Kidney epithelial cell (primary cell): Measurements from ENCODE around the gene PATJ. TPM values are rescaled to one million over a fixed set of nuclear protein-coding genes. Genes with fewer than 3 reads are reported as not detected.
"Not testable (repeated sequence)": the region's sequence is repeated elsewhere in the genome, so short reads cannot be mapped to it uniquely, and the experiment has no call there.

Experiments
- DNase-seq: peaks from one replicate; pipeline ENCODE4 v3.0.0-alpha.2; 2010; ENCODE audit warnings: low read depth
- H3K27me3 ChIP-seq: 2 replicates; pipeline ENCODE4 v1.6.0; 2011; ENCODE audit warnings: low read length; ENCODE audit not compliant: control insufficient read depth, insufficient read depth
- H3K36me3 ChIP-seq: 2 replicates; pipeline ENCODE4 v1.5.1; 2011; ENCODE audit warnings: low read length; ENCODE audit not compliant: control insufficient read depth, insufficient read depth
- H3K4me3 ChIP-seq: 2 replicates; pipeline ENCODE4 v1.5.1; 2011; ENCODE audit warnings: low read depth, mild to moderate bottlenecking, control low read depth, low read length
- total RNA-seq: library from RNA; depleted of rRNA; stranded (reverse); fragments of >200 nt; gene quantifications from 2 replicates; pipeline ENCODE4 v1.2.3, GENCODE V29; 2015
- TF ChIP-seq, protein P1 (sequence below): IDR thresholded peaks from 2 replicates; pipeline ENCODE4 v1.5.1; 2011; ENCODE audit warnings: mild to moderate bottlenecking, moderate library complexity, low read length, control low read depth, inconsistent platforms; ENCODE audit not compliant: insufficient read depth, poor library complexity, severe bottlenecking

PATJ gene
- total RNA-seq, 1 donor from 2014 or later = 27.1 TPM

DNA sequence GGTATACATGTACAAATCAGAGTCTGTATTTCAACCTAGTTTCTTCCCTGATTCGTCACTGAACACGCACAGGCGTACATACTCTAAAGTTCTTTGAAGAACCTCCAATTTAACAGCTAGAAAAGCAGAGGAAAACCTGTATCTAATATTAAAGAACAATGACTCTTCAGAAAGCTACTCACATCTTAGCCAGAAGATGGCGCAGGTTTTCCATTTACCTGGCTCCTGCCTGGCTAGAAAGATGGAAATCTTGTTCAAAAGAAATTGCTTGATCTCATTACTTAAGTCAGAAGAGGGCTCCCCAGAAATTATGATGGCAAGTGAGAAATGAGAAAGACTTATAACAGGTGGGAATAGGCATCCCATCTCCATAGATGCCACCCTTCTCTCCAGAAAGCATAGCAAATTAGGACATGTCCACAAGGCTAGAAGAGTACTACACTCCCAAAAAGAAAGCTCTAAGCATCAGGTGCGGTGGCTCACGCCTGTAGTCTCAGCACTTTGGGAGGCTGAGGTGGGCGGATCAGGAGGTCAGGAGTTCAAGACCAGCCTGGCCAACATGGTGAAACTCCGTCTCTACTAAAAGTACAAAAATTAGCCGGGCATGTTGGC, 433.4 kb downstream of the PATJ start:
- H3K4me3 ChIP-seq = no peak overlapping the region
- DNase-seq = no peak
- H3K36me3 ChIP-seq = no peaks in the 10 kb centered on the region
- no peaks in the 10 kb centered on the region for H3K27me3 ChIP-seq
- TF ChIP-seq, protein P1, sequence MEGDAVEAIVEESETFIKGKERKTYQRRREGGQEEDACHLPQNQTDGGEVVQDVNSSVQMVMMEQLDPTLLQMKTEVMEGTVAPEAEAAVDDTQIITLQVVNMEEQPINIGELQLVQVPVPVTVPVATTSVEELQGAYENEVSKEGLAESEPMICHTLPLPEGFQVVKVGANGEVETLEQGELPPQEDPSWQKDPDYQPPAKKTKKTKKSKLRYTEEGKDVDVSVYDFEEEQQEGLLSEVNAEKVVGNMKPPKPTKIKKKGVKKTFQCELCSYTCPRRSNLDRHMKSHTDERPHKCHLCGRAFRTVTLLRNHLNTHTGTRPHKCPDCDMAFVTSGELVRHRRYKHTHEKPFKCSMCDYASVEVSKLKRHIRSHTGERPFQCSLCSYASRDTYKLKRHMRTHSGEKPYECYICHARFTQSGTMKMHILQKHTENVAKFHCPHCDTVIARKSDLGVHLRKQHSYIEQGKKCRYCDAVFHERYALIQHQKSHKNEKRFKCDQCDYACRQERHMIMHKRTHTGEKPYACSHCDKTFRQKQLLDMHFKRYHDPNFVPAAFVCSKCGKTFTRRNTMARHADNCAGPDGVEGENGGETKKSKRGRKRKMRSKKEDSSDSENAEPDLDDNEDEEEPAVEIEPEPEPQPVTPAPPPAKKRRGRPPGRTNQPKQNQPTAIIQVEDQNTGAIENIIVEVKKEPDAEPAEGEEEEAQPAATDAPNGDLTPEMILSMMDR = peak; percentile 74

DNA sequence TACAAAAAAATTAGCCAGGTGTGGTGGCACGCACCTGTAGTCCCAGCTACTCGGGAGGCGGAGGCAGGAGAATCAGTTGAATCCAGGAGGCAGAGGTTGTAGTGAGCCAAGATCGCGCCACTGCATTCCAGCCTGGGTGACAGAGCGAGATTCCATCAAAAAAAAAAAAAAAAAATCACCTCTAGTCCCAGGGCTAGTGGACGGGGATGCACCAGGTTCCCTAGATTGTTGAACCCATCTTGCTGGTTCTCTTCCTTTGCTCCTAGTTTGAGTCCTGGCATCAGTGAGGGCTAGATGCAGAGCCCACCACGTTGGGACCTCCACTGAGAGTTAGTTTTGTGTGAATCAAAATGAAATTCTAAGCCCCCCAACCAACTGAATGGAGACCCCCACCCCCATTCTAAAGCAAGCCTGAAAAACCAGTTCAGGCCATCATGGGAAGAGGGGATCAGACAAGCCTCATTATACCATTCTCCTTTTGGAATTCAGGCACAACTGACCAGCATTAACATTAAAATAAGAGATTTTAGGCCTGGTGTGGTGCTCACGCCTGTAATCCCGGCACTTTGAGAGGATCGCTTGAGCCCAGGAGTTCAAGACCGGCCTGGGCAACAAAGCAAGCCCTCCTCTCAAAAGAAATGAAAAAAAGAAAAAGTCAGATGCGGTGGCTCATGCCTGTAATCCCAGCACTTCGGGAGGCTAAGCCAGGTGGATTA, 434.5 kb downstream of the PATJ start:
- no peak for DNase-seq
- no peak overlapping the region for H3K4me3 ChIP-seq
- H3K36me3 ChIP-seq = no peaks in the 10 kb centered on the region
- H3K27me3 ChIP-seq = no peaks in the 10 kb centered on the region
- TF ChIP-seq, protein P1 = no peak

DNA sequence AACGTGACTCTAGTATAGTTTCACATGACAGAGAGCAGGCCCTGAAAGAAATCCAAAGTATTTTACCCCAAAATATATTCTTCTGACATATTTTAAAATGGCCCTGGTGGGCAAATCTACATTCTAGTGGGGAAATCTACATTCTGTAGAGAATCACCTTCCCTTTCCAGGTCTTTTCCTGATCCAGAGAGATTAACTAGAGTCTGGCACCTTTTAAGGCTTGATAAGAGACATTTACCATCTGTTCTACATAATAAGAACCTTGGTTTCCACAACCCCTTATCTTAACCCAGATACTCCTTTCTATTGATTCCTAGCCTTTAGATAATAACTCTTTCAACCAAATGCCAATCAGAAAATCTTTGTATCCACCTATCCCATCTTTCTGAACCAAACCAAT, 435.3 kb downstream of the PATJ start:
- H3K27me3 ChIP-seq = no peaks in the 10 kb centered on the region
- no peak overlapping the region for H3K4me3 ChIP-seq
- H3K36me3 ChIP-seq = no peaks in the 10 kb centered on the region
- DNase-seq = no peak
- TF ChIP-seq, protein P1 = no peak

DNA sequence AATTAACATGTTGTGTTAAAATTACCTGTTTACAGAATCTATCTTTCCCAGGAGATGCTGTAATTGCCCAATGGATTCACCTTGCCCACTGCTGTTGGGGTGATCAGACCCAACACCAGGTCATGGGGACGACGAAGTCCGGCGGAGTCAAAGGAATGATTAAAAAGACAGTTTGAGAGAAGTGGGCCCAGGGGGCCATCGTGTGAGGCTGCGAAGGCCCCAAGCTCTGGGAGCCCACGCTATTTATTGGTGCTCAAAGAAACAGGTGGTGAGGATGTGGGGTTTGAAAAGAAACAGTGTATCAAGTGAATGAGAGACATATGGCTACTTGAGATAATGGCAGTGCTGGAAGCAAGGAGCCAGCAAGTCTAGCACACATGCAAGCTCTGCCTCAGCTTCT, 436.1 kb downstream of the PATJ start:
- Histone ChIP-seq H3K27me3 (no peaks in the 10 kb centered on the region), H3K36me3 (no peaks in the 10 kb centered on the region), H3K4me3 (no peak overlapping the region)
- DNase-seq = no peak
- TF ChIP-seq, protein P1 = no peak

DNA sequence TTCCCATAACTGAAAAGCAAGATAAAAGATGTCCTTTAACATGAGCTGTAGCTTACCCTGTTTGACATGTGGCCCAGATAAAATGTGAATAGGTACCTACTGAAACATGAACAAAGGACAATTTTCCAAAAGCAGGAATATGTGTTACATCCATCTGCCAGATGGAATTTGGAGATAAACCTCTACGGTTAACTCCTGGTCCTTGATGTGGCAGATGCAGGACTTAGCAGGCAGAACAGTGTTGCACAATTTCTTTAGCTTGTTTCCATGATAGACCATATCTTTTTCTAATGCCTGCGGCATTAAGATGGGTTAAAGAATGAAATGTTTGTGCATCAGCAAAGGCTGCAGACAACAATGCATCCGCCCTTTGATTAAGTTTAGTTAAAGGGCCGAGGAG, 437.8 kb downstream of the PATJ start:
- not testable (repeated sequence) for DNase-seq, H3K27me3 ChIP-seq, H3K4me3 ChIP-seq, H3K36me3 ChIP-seq

DNA sequence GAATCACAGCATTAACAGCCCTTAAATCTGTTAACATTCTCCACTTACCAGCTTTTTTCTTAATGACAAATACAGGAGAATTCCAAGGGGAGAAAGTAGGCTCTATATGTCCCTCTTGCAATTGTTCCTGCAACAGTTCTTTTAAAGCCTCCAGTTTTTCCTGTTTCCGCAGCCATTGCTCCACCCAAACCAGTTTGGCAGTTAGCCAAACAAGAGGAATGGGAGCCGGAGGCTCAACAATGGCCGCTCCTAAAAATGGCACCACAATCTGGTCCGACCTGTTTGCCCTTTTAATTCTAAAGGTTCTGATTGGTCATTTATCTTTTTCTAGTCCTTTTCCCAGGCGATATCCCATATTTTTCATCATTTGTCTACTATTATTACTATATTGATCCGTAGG, 438.4 kb downstream of the PATJ start:
- Histone ChIP-seq H3K27me3 (no peaks in the 10 kb centered on the region), H3K4me3 (no peak overlapping the region), H3K36me3 (no peaks in the 10 kb centered on the region)
- TF ChIP-seq, protein P1 = no peak
- DNase-seq = no peak
